Measurements from ENCODE around the gene NPFFR1.
"Not testable (repeated sequence)": the region's sequence is repeated elsewhere in the genome, so short reads cannot be mapped to it uniquely, and the experiment has no call there.

Gene NPFFR1

GRCh38 chr10:70284542-70285475, 1.0 kb upstream of the NPFFR1 start:
- DNase-seq, result no peak

- DNase-seq, result no peak
Measured at GRCh38 chr10:70283071-70283444, 746 bp downstream of the NPFFR1 start.

GRCh38 chr10:70281609-70282008, 2.2 kb downstream of the NPFFR1 start:
- DNase-seq, result no peak

GRCh38 chr10:70280099-70280498, 3.7 kb downstream of the NPFFR1 start:
- no peak for DNase-seq

- no peak for DNase-seq
Measured at GRCh38 chr10:70277396-70278030, 6.3 kb downstream of the NPFFR1 start.

- no peak for DNase-seq
Measured at GRCh38 chr10:70274643-70275042, 9.2 kb downstream of the NPFFR1 start.

- no peak for DNase-seq
Measured at GRCh38 chr10:70272925-70273316, 10.9 kb downstream of the NPFFR1 start.

GRCh38 chr10:70271996-70272924, 11.5 kb downstream of the NPFFR1 start:
- no peak for DNase-seq

- no peak for DNase-seq
Measured at GRCh38 chr10:70270952-70271351, 12.9 kb downstream of the NPFFR1 start.

GRCh38 chr10:70269741-70270140, 14.1 kb downstream of the NPFFR1 start:
- DNase-seq, result no peak

- no peak for DNase-seq
Measured at GRCh38 chr10:70268376-70268775, 15.4 kb downstream of the NPFFR1 start.

- no peak for DNase-seq
Measured at GRCh38 chr10:70267161-70267933, 16.5 kb downstream of the NPFFR1 start.

- DNase-seq, result no peak
Measured at GRCh38 chr10:70266701-70267100, 17.1 kb downstream of the NPFFR1 start.

GRCh38 chr10:70266056-70266455, 17.7 kb downstream of the NPFFR1 start:
- DNase-seq, result no peak

GRCh38 chr10:70265032-70265689, 18.6 kb downstream of the NPFFR1 start:
- DNase-seq, result no peak

- no peak for DNase-seq
Measured at GRCh38 chr10:70260734-70261133, 23.1 kb downstream of the NPFFR1 start.

GRCh38 chr10:70260259-70260658, 23.5 kb downstream of the NPFFR1 start:
- no peak for DNase-seq

- no peak for DNase-seq
Measured at GRCh38 chr10:70258216-70258615, 25.6 kb downstream of the NPFFR1 start.

GRCh38 chr10:70257816-70258215, 26.0 kb downstream of the NPFFR1 start:
- DNase-seq, result not testable (repeated sequence)

GRCh38 chr10:70256463-70256862, 27.3 kb downstream of the NPFFR1 start:
- no peak for DNase-seq

- DNase-seq, result no peak
Measured at GRCh38 chr10:70255329-70256299, 28.2 kb downstream of the NPFFR1 start.

Data from NCI-H774 (cell line).